BJ (cell line): ENCODE measurements around the gene LMBRD1. TPM values are rescaled to one million over a fixed set of nuclear protein-coding genes. Genes with fewer than 3 reads are reported as not detected.

ENCODE experiments used
- CTCF ChIA-PET: fragments of 350-600 bp; formaldehyde crosslinking; extraction: SDS; loops from one replicate; lab custom pipeline; 2021; ENCODE audit warnings: antibody characterized with exemption, inconsistent platforms; lab: Yijun Ruan, JAX
- POLR2A ChIA-PET: fragments of 300-600 bp; sonication (Branson Sonifier 250); formaldehyde crosslinking; extraction: SDS; loops from one replicate; lab custom pipeline; 2021; ENCODE audit warnings: antibody characterized with exemption; lab: Charles Lee
- DNase-seq: peaks from one replicate; pipeline ENCODE4 v3.0.0-alpha.2; 2011; ENCODE audit warnings: low read depth
- H3K27me3 ChIP-seq: 2 replicates; pipeline ENCODE4 v1.6.0; 2011; ENCODE audit warnings: low read length; ENCODE audit not compliant: control insufficient read depth, insufficient read depth
- H3K36me3 ChIP-seq: 2 replicates; pipeline ENCODE4 v1.5.1; 2011; ENCODE audit warnings: low read length; ENCODE audit not compliant: control insufficient read depth, insufficient read depth
- H3K4me3 ChIP-seq: 2 replicates; pipeline ENCODE4 v1.5.1; 2011; ENCODE audit warnings: low read depth, mild to moderate bottlenecking, control low read depth, low read length
- polyA plus RNA-seq: library from polyadenylated mRNA; depleted of rRNA; stranded (reverse); fragments of >200 nt; gene quantifications from 2 replicates; pipeline ENCODE4 v1.2.3, GENCODE V29; 2011
- TF ChIP-seq, protein P1 (sequence below): IDR thresholded peaks from 2 replicates; pipeline ENCODE4 v1.5.1; 2011; ENCODE audit warnings: low read depth, mild to moderate bottlenecking, control low read depth, inconsistent platforms, low read length, moderate library complexity; ENCODE audit not compliant: insufficient read depth

The LMBRD1 gene
- polyA plus RNA-seq, 1 experiment: 9.0 TPM

DNA sequence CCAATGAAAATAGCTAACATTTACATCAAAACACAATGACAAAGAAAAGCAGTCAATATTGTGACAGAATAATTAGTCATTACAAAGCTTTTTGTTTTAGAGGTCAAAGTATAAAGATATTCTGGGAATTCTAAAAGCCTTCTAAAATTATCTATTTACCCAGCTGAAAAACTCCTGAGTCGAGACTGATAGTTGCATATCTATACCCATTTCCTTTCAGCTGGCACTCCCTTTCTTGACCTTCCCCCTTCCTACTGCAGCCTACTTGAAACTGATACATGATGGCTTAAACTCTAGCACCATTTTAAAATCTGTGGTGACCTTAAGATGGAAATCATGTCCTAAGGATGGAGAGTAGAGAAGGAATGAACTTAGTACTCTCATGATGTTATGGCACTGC, 38.6 kb downstream of the LMBRD1 start:
- no peaks in the 10 kb centered on the region for H3K27me3 ChIP-seq
- H3K36me3 ChIP-seq: no peaks in the 10 kb centered on the region
- CTCF ChIA-PET: interaction anchor here (1.0 to 1.1 kb wide), 2 partner anchors 10 to 26 kb away, joined by 3 read pairs; no protein-coding TSS in a partner anchor
- DNase-seq: no peak
- no peak overlapping the region for H3K4me3 ChIP-seq
- TF ChIP-seq, protein P1, sequence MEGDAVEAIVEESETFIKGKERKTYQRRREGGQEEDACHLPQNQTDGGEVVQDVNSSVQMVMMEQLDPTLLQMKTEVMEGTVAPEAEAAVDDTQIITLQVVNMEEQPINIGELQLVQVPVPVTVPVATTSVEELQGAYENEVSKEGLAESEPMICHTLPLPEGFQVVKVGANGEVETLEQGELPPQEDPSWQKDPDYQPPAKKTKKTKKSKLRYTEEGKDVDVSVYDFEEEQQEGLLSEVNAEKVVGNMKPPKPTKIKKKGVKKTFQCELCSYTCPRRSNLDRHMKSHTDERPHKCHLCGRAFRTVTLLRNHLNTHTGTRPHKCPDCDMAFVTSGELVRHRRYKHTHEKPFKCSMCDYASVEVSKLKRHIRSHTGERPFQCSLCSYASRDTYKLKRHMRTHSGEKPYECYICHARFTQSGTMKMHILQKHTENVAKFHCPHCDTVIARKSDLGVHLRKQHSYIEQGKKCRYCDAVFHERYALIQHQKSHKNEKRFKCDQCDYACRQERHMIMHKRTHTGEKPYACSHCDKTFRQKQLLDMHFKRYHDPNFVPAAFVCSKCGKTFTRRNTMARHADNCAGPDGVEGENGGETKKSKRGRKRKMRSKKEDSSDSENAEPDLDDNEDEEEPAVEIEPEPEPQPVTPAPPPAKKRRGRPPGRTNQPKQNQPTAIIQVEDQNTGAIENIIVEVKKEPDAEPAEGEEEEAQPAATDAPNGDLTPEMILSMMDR: no peak
- POLR2A ChIA-PET: no interaction called here

DNA sequence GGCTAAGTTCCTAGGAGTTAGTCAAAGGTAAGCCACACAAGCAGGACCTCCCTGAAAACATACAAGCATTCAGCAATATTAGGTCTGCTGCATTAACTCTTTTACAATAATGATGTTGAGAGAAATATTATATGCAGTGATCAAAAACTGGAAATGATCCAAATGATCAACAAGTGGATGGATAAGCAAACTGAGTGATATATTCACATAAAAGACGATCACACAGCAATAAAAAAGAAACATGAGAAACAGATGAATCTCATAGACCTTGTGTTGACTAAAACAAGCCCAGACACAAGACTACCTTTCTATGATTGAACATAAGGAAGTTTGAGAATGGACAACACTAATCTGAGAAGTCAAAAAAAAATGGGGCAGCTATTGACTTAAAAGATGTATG, 39.9 kb downstream of the LMBRD1 start:
- H3K4me3 ChIP-seq: no peak overlapping the region
- no peaks in the 10 kb centered on the region for H3K36me3 ChIP-seq
- ChIA-PET POLR2A (no interaction called here), CTCF (no interaction called here)
- DNase-seq: no peak
- no peaks in the 10 kb centered on the region for H3K27me3 ChIP-seq
- TF ChIP-seq, protein P1: no peak

DNA sequence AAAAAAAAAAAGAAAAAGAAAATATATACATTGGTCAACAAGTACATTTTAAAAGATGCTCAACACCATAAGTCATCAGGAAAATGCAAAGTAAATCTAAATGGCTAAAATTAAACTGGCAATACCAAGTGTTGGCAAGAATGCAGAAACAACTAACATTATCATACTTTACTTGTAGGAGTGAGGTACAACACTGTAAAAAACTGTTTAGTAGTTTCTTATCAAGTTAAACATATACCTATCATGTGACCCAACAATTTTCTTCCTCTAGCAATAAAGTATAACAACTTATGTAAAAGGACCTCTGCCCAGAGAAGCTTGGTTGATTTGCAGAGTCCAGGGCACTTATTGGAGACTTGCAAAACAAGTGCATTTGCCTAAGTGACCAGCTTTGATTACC, 40.4 kb downstream of the LMBRD1 start:
- Histone ChIP-seq H3K27me3 (no peaks in the 10 kb centered on the region), H3K36me3 (no peaks in the 10 kb centered on the region), H3K4me3 (no peak overlapping the region)
- ChIA-PET CTCF (no interaction called here), POLR2A (no interaction called here)
- DNase-seq: no peak
- TF ChIP-seq, protein P1: no peak

DNA sequence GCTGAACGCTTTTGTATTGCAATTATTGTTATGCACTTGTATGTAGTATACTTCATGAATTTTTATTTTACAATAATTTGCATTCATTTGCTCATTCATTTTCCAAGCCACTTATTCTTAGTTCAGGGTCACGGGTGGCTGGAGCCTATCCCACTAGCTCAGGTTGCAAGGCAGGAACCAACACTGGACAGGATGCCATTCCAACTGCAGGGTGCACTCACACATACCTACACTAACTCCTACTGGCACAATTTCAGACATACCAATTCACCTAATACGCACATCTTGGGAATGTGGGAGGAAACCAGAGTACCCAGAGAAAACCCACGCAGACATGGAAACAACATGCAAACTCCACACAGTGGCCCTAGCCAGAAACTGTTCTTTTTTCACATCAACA, 61.8 kb downstream of the LMBRD1 start:
- Histone ChIP-seq H3K27me3 (no peaks in the 10 kb centered on the region), H3K4me3 (no peak overlapping the region), H3K36me3 (no peaks in the 10 kb centered on the region)
- DNase-seq: no peak
- POLR2A ChIA-PET: no interaction called here
- TF ChIP-seq, protein P1: no peak
- CTCF ChIA-PET: interaction anchor here (0.6 to 0.8 kb wide), 2 partner anchors 356 to 432 kb away, joined by 3 read pairs; no protein-coding TSS in a partner anchor

DNA sequence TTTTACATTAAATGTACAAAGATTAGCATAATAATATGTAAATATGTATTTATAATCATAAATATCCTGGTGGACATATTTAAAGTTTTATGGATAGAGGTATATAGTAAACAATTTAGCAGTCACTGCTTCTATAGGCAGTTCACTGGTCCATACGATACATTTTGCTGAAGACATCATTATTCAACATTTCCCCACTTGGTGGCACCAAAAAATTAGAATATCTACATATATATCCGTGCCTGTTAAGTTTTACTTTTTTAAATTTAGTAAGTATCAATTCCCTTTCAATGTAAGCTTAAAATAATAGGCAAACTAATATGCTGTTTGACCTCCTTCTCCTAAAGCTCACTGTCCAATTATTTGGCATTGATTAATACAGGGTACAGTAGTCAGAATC, 64.2 kb downstream of the LMBRD1 start:
- no peaks in the 10 kb centered on the region for H3K27me3 ChIP-seq
- H3K36me3 ChIP-seq: no peaks in the 10 kb centered on the region
- no peak overlapping the region for H3K4me3 ChIP-seq
- ChIA-PET CTCF (interaction anchor here (1.2 to 1.5 kb wide), 4 partner anchors 15 to 376 kb away, joined by 3 to 5 read pairs (median 4); no protein-coding TSS in a partner anchor), POLR2A (no interaction called here)
- DNase-seq: no peak
- TF ChIP-seq, protein P1: peak; percentile 22; the same call in 1 of the 2 replicates
